ENCODE measurements around the gene CYP46A1.

The CYP46A1 gene

DNA sequence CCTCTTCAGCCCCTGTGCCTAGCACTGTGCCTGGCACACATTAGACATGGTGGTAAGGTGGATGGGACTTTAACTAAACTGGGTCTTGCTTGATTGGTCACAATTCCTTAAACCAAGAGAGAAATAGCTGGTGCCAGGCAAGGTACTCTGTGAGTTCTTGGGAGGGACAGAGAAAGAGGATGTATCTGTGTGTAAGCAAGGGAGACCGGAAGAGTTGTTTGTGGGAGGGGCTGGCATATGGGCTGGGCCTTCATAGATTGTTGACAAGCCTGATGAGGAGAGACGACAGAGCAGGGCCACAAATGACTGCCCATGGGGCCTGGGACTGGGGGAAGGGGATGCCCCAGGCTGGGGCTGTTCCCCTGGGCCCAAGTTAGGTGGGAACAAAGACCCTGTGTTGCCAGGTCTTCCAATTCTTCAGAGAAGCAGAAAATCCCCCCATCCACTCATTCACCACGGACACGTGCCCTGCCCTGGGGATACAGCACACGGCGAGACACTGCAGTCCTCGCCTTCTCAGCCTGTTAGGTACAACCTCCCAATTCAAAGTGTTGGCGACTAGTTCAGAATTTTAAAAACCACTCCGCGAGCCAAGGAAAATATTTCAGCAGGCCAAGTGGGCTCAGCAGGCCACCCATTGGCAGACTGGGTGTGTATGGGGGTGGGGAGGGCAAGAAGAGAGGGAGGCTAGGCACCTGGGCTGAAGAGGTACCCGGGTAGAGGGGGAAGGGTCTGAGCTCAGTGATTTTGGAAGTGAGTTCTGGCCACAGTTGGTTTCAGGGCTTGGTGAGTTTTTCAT is 11.4 kb upstream of the CYP46A1 start:
- DNase-seq (ENCODE audit: low read depth in 4 of 4, low spot score in 1 of 4), result no peak

DNA sequence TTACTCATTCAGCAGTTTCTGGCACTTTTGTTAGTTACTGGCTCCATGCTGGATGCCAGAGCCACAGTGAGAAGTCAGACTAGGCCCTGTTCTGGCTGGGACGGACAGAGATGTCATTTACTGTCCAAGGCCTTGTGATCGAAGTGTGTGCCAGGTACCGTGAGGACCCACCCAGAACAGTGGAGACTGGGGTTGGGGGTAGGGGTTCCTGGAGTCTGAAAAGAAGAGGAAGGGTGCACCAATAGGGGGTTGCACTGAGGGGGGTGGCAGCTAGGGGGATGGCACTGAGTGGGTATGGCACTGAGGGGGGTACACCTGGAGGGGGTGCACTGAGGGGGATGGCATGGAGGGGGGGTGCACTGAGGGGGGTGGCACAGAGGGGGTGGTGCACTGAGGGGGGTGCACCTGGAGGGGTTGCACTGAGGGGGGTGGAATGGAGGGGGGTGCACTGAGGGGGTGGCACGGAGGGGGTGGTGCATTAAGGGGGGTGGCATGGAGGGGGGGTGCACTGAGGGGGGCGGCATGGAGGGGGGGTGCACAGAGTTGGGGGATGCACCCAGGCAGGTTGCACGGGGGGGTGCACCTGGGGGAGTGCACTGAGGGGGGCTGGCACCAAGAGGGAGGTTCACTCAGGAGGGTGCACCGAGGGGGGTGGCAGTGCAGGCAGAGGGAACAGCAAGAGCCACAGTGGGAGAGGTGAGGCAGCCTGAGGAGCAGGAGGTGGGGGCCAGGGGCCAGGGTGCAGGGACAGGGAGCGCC is 10.6 kb upstream of the CYP46A1 start:
- DNase-seq (ENCODE audit: low read depth in 4 of 4, low spot score in 1 of 4), result no peak

DNA sequence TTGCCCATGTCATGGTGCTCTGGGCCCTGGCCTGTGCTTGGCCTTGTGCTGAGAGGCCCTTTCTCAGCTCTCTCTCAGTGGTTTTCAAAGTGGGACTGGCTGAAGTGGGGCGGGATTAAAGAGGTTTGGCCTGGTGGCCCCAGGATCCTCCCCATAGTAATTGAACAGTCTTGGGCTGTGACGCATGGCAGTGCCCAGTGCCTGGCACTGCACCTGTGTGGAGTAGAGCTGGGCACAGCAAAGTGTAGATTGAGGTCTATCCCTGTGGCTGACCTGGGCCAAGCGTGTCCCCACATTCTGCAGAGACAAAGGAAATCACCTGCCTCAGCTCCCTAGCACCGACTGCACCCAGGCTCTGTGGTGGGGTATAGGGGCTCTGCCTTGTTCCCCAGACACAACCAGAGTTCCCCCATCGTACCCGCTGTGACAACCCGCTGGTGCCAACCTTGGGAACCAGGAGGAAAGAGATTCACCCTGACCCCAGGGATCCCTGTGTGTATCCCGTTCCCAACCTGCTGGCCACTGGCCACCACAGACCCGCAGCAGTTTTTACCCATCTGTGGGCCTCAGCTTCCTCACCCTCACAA is 9.9 kb upstream of the CYP46A1 start:
- no peak for DNase-seq (ENCODE audit: low read depth in 4 of 4, low spot score in 1 of 4)

DNA sequence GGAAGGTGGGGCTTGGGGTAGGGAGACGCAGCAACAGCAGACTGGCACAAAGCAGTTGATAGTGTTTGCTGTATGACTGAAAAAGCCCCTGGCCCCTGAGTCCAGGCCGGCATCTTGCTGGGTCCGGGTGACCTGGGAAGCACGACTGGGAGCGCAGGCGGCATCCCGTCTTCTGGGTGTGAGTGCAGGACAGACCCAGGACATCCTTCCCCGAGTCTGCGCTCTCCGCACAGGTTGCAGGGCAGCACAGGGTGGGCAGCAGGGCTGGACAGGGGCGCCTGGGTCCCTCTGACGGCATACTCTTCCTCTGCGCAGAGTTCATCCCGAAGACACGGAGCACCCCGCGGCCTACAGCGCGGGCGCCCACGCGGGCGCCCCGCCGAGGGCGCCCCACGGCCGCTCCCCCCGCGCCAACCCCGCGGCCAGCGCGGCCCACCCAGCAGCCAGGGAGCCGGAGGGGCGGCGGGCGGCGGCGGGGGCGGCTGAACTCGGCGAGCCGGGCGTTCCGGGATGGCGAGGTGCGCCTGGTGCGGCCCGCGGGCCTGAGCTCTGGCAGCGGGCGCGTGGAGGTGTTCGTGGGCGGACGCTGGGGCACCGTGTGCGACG is 9.2 kb upstream of the CYP46A1 start:
- DNase-seq (ENCODE audit: low read depth in 4 of 4, low spot score in 1 of 4), result no peak

DNA sequence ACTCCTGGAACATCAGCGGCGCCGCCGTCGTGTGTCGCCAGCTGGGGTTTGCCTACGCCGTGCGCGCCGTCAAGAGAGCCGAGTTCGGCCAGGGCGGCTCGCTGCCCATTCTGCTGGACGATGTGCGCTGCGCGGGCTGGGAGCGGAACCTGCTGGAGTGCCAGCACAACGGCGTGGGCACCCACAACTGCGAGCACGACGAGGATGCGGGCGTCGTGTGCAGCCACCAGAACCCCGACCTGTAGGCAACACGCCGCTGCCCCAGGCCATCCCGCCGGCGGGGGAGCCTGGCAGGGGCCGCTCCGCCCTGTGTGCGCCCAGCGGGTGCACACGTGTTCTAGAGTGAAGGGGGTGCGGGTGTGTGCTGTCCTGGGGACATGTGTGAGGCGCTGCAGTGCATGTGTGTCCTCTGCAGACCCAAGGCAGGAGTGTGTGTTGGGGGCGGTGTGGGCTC is 8.7 kb upstream of the CYP46A1 start:
- DNase-seq (ENCODE audit: low read depth in 4 of 4, low spot score in 1 of 4), result no peak

DNA sequence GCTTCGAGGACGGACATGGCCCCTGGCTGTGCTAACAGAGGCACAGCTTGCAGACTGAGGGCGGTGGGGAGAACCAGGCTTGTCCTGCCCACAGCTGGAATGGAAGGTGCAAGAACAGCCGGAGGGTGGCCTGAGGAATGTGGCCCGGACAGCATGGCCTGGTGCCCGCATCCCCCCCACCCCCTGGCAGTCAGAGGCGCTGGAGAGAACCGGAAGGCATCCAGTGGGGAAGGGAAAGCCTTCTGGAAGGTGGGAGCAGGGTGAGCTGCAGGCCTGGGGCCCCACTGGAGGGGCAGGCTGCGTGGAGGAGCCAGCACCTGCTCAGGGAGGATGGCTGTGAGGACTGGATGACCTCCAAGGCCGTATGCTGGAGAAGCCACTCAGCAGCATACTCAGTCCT is 8.1 kb upstream of the CYP46A1 start:
- DNase-seq (ENCODE audit: low read depth in 4 of 4, low spot score in 1 of 4), result no peak

DNA sequence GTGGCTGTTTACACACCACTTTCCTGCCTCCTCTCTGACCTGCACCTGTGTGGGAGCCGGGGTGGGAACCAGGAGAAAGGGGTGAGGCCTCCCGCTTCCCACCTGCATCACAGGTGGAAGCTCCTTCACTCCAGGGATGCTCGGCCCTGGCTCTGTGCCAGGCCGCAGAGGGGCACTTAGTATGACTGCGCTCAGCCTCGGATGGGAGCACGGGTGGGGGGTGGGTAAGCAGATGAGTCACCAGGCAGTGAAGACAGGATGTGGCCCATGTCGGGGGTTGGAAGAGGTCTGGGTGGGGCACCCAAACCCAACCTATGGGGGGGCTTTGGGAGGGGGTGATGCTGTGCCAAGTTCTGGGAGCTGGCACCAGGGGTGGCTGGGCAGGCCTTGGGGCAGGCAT is 7.4 kb upstream of the CYP46A1 start:
- DNase-seq (ENCODE audit: low read depth in 4 of 4, low spot score in 1 of 4), result no peak

DNA sequence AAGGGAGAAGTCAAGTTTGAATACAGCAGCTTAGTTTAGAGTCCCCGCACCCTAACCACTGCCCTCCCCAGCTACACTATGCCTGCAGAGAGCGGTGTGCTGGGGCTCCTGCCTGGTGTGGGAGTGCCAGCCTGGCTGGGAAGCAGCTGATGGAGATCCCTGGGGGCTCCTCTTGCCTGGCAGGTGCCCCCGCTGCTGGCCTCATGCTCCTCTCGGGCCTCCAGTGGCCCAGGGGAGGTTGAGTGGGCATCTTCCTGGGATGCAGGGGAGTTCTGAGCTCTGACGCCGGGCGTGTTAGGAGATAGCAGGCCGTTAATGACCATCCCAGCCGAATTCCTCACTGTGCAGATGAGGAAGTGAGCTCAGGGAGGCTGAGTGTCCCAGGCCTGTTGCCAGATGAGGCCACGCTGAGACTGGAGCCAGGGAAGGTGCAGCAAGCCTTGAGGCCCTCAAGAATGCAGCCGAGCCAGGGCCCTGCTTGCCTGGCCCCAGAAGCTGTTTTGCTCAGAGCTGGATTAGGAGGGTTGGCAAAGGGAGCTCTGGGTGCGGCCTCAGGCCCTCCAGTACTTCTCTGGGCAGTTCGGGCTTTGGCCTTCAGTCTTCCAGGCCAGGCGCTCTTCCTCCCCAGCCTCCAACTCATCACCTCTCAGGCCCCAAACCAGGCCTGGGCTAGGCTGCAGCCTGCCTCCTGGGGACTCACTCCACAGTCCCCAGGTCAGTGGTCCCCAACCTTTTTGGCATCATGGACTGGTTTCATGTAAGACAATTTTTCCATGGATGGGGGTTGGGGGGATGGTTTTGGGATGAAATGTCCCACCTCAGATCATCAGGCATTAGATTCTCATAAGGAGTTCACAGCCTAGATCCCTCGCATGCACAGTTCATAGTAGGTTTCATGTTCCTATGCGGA is 6.6 kb upstream of the CYP46A1 start:
- no peak for DNase-seq (ENCODE audit: low read depth in 4 of 4, low spot score in 1 of 4)

DNA sequence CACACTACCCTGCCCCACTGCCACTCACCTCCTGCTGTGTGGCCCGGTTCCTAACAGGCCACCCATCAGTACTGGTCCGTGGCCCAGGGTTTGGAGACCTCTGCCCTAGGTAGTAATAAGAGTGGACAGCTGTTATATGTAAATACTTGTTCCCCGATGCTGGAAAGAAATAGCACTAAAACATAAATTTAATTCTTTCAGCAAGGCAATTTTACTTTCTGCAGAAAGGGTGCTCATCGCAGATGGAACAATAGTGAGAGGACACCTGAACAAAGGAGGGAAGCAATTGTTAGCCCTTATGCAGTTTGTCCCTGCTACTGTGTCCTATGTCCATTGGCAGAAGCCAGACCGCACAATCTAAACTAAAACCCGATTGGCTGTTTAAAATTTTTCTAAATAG is 5.9 kb upstream of the CYP46A1 start:
- DNase-seq (ENCODE audit: low read depth in 4 of 4, low spot score in 1 of 4), result no peak

DNA sequence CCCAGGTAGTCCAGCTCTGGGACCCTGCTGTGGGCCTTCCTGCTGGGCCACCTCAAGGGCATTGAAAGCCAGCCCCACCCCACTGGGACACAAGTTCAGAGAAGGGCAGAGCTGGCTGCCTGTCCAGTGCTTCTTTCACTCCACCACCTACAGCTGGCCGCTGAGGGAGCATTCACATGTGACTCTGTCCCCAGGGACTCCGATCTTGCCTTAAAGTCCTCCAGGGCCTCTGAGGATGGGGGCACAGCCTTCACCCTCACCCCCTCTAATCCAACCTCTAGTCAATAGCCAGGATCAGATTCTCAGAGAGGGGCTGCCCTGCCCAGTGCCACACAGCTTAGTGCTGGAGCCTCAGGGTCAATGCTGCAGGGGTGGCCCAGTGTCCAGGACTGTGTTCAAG is 5.0 kb upstream of the CYP46A1 start:
- no peak for DNase-seq (ENCODE audit: low read depth in 4 of 4, low spot score in 1 of 4)

DNA sequence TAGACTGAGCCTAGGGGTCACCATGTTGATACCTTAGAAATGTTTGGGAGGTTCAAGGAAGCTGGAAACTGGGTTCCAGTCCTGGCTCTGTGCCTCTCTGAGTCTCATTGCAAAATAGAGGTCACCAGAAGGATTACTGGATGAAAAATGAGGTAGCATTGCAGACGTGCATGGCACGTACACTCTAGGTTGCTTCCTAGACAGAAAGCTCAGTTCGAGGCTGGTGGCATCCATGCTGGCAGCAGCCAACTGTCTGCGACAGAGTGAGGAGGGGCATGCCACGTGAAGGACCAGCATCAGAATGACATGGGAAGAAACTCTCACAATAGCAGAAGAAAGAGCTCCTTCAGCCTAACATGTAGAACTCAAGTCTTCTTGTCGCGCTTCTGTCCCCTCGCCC is 4.6 kb upstream of the CYP46A1 start:
- no peak for DNase-seq (ENCODE audit: low read depth in 4 of 4, low spot score in 1 of 4)

DNA sequence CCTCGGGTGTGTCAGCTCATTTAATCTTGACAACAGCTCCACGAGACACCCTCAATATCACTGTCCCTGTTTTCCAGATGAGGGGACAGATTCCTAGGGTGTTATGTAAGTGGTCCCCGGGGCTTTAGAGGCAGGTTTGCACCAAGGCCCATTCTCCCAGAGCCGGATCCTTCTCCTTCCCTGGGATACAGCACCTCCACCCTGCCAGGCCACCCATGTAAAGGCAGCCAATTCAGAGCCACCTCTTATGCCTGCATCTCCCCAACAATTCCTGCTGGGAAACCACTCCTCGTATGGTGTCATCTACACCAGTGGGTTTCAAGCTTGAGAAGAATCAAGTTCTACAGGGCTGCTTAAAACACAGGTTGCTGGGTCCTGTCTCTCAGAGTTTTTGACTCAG is 4.1 kb upstream of the CYP46A1 start:
- no peak for DNase-seq (ENCODE audit: low read depth in 4 of 4, low spot score in 1 of 4)

DNA sequence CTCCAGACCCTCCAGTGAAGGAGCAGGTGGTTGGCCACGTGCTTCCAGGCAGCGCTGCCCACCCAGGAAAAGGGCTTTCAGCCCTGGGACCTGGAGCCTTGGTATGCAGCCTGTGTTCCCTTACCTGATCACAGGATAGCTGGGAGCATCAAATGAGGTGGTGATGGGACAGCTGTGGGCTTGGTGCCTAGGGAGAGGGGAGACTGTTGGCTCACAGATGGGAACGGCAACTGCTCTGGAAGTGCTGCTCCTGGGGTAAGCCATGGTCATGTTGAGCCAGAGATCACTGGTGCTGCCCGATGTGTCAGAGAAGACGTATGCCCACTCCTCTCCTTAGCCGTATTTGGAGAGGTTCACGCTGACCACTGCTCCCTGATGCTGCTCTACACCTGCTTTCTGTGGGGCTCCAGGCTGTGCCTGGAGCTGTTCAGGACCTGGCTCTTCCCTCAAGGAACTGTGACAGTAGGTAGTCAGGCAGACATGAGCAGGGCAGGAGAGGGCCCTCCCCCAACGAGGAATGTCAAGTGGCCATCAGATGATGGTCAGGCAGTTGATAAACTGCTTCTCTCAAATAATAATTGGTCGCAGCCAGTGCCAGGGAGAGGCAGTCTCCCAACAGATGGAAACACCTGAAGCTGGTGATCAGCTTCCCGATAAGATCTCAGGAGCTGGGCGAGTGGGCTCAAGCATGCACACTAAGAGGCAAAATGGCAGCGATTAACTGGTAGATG is 2.8 kb upstream of the CYP46A1 start:
- no peak for DNase-seq (ENCODE audit: low read depth in 4 of 4, low spot score in 1 of 4)

DNA sequence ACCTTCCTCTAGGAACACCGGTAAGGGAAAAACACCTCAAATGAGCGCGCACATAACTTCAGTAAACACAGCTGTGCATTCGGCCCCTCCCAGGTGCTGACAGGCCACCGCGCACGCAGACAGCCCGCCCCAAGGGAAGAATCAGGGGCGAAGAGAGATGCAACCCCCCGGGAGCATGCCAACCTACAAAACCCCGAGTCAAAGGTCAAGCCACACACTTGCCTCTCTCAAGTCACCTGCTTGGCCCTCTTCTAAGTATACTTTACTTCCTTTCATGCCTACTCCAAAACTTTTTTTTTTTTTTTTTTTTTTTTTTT is 2.3 kb upstream of the CYP46A1 start:
- no peak for DNase-seq (ENCODE audit: low read depth in 4 of 4, low spot score in 1 of 4)

DNA sequence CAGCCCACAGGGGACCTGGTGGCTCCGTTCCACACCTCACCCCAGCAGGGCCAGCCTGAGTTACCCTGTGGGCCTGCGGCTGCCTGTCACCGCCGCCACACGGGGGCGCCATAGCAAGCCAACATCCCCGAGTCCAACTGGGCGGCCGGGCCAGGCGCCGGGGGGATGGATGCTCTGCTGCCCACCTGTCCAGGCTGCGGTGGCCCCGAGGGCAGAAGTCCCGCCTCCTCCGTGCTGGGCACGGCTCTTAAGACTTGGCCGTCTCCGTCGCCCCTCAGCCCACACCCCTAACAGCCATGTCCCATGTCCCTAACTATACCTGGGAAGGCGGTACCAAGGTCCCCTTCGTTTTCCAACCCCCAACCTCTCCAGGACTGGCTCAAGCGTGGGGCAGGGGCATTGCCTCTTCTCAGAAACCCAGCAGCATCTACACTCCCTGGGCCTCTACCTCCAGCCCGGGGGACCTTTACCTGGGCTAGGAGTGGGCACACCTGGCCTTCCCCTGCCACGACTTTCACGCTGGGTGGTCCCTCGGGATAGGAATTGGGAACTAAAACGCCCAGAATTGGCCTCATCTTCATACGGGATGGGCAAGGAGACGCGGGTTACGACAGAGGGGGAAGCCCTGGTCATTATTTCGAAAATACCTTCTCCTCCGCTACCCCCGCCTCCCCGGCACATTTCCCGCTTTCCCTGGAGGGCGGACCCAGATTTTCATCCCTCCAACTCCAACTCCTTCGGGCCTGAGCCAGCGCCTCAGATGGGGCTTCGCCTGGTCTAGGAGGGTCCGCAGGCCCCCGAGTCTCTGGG is 1.1 kb upstream of the CYP46A1 start:
- peak; percentile 75 to 82 (median 76) for DNase-seq (ENCODE audit: low read depth in 4 of 4, low spot score in 1 of 4)

DNA sequence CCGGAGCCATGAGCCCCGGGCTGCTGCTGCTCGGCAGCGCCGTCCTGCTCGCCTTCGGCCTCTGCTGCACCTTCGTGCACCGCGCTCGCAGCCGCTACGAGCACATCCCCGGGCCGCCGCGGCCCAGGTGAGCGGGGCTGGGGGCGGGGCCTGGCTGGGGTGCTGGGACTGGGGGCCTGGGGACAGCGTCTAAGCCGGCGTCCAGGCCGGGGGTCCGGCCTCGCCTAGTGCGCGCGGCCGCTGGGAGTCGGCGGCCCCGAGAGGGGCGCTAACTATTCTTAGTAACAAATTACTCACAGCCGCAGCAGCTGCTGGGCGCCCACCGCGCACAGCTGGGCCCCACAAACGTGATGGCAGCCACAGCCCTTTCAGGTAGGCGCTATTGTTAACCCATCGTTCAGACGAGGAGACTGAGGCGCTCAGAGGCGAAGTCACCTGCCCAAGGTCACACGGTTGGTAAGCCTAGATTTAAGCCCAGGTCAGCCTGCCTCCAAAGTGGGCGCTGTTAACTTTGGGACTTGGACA is 374 bp downstream of the CYP46A1 start:
- peak in 1 of 4 experiments; percentile 7 for DNase-seq (ENCODE audit: low read depth in 4 of 4, low spot score in 1 of 4)

DNA sequence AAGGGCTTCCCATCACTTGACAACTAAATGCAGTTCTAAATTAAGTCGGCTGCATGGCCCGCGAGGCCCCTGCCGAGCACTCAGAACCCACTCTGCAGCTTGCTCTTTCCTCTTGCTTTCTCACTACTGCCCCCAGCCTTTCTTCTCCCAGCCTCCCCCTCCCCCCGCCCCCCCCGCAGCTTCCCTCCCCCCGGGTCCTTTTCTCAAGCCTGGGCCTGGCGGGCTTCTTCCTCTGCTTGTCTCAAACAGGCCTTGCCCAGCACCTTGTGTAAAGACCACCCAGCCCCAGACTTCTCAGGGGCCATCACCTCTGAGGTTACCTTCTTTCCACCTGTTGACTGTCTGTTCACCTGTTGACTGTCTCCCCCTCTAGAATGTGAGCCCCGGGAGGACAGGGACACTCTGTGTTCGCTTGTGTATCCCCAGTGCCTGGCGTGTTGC is 1.1 kb downstream of the CYP46A1 start:
- no peak for DNase-seq (ENCODE audit: low read depth in 4 of 4, low spot score in 1 of 4)

DNA sequence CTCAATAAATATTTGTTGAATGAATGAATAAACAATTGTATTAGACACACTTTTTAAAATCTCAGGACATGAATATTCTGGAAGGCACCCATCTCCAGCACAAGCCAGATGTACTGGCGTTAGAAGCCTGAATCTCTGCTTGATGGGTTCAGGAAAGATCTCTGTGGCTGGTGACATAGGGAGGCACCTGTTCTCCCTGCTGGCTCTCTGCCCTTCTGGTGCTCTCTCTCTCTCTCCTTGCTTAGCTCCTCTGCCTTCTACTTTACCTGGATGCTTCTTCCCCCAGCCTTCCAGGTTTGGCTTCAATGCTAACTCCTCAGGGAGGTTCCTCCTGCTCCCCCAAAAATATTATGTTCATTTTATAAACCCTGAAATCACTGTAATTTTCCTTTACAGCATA is 1.5 kb downstream of the CYP46A1 start:
- no peak for DNase-seq (ENCODE audit: low read depth in 4 of 4, low spot score in 1 of 4)
